Liver (tissue), 9 donors: ENCODE measurements around the gene CASP3. TPM values are rescaled to one million over a fixed set of nuclear protein-coding genes. Genes with fewer than 3 reads are reported as not detected.

ENCODE experiments used
- DNase-seq: peaks from one replicate; pipeline ENCODE4 v3.0.0-alpha.2; 2017; ENCODE audit warnings: low spot score
- H3K27ac ChIP-seq, 2 donors: one replicate each; pipeline ENCODE4 v1.7.0; 2013; ENCODE audit warnings: inconsistent platforms in 2 of 2, low read length in 2 of 2, control low read depth in 1 of 2, low read depth in 1 of 2, mild to moderate bottlenecking in 1 of 2
- H3K27me3 ChIP-seq, 4 donors: one replicate each; pipeline versions ENCODE4 v1.6.1 to v1.7.0; 2013; ENCODE audit warnings: low read length in 3 of 4, inconsistent platforms in 1 of 4, mild to moderate bottlenecking in 1 of 4, moderate library complexity in 1 of 4; ENCODE audit not compliant: control insufficient read depth in 4 of 4, insufficient read depth in 4 of 4
- H3K36me3 ChIP-seq, 4 donors: one replicate each; pipeline versions ENCODE4 v1.6.1 to v1.7.0; 2013; ENCODE audit warnings: low read length in 3 of 4, mild to moderate bottlenecking in 3 of 4, low read depth in 1 of 4, moderate library complexity in 1 of 4; ENCODE audit not compliant: control insufficient read depth in 4 of 4, insufficient read depth in 3 of 4
- H3K4me1 ChIP-seq, 4 donors: one replicate each; pipeline versions ENCODE4 v1.6.1 to v1.7.0; 2013; ENCODE audit warnings: low read length in 3 of 4, mild to moderate bottlenecking in 3 of 4, moderate library complexity in 1 of 4; ENCODE audit not compliant: control insufficient read depth in 4 of 4, insufficient read depth in 4 of 4
- H3K4me3 ChIP-seq, 3 donors: one replicate each; pipeline versions ENCODE4 v1.6.1 to v1.7.0; 2013; ENCODE audit warnings: low read length in 3 of 3, control low read depth in 1 of 3, low read depth in 1 of 3, mild to moderate bottlenecking in 1 of 3
- H3K9ac ChIP-seq, 2 donors: one replicate each; pipeline ENCODE4 v1.7.0; 2013; ENCODE audit warnings: low read length in 2 of 2, mild to moderate bottlenecking in 2 of 2, moderate library complexity in 2 of 2, control low read depth in 1 of 2, low read depth in 1 of 2
- H3K9me3 ChIP-seq, 4 donors: one replicate each; pipeline versions ENCODE4 v1.6.1 to v1.7.0; 2013; ENCODE audit warnings: low read length in 3 of 4; ENCODE audit not compliant: control insufficient read depth in 4 of 4
- ATF3 ChIP-seq: IDR thresholded peaks from 2 replicates; pipeline ENCODE4 v1.6.1; 2016; ENCODE audit warnings: antibody characterized with exemption
- CTCF ChIP-seq: fragments of 150-350 bp; IDR thresholded peaks from 2 replicates; pipeline ENCODE4 v1.5.1; 2017; ENCODE audit warnings: improper control_type of control experiment, low read depth, low read length; ENCODE audit not compliant: missing input control
- EGR1 ChIP-seq, 2 donors: IDR thresholded peaks; 2 replicates each; pipeline ENCODE4 v1.6.1; 2016 to 2018; ENCODE audit warnings: antibody characterized with exemption in 2 of 2, low read depth in 2 of 2
- FOXA1 ChIP-seq: IDR thresholded peaks from 2 replicates; pipeline ENCODE4 v1.6.1; 2016; ENCODE audit warnings: antibody characterized with exemption
- FOXA2 ChIP-seq: IDR thresholded peaks from 2 replicates; pipeline ENCODE4 v1.6.1; 2016; ENCODE audit warnings: antibody characterized with exemption
- GABPA ChIP-seq, 2 donors: IDR thresholded peaks in 1 of 2; conservative IDR thresholded peaks in 1 of 2; 2 replicates each; pipeline ENCODE4 v1.6.1; 2016; ENCODE audit warnings: antibody characterized with exemption in 2 of 2, mild to moderate bottlenecking in 1 of 2, moderate library complexity in 1 of 2
- HNF4A ChIP-seq, 2 donors: conservative IDR thresholded peaks; 2 replicates each; pipeline ENCODE4 v1.6.1; 2016; ENCODE audit warnings: antibody characterized with exemption in 2 of 2, mild to moderate bottlenecking in 2 of 2
- HNF4G ChIP-seq: IDR thresholded peaks from 2 replicates; pipeline ENCODE4 v1.6.1; 2016; ENCODE audit warnings: antibody characterized with exemption
- JUND ChIP-seq, 2 donors: IDR thresholded peaks; 2 replicates each; pipeline ENCODE4 v1.6.1; 2016; ENCODE audit warnings: antibody characterized with exemption in 2 of 2
- MAX ChIP-seq: IDR thresholded peaks from 2 replicates; pipeline ENCODE4 v1.6.1; 2016; ENCODE audit warnings: antibody characterized with exemption
- NR2F2 ChIP-seq: IDR thresholded peaks from 2 replicates; pipeline ENCODE4 v1.6.1; 2016; ENCODE audit warnings: antibody characterized with exemption
- RAD21 ChIP-seq, 2 donors: IDR thresholded peaks; 2 replicates each; pipeline ENCODE4 v1.6.1; 2016; ENCODE audit warnings: antibody characterized with exemption in 2 of 2, mild to moderate bottlenecking in 2 of 2
- REST ChIP-seq: IDR thresholded peaks from 2 replicates; pipeline ENCODE4 v1.6.1; 2016; ENCODE audit warnings: antibody characterized with exemption, mild to moderate bottlenecking
- RXRA ChIP-seq, 2 donors: IDR thresholded peaks; 2 replicates each; pipeline ENCODE4 v1.6.1; 2017 to 2018; ENCODE audit warnings: antibody characterized with exemption in 2 of 2, mild to moderate bottlenecking in 1 of 2
- SP1 ChIP-seq: IDR thresholded peaks from 2 replicates; pipeline ENCODE4 v1.6.1; 2018; ENCODE audit warnings: antibody characterized with exemption, mild to moderate bottlenecking
- TAF1 ChIP-seq: conservative IDR thresholded peaks from 2 replicates; pipeline ENCODE4 v1.6.1; 2016; ENCODE audit warnings: antibody characterized with exemption, mild to moderate bottlenecking
- YY1 ChIP-seq: IDR thresholded peaks from 2 replicates; pipeline ENCODE4 v1.6.1; 2016; ENCODE audit warnings: antibody characterized with exemption, mild to moderate bottlenecking
- ZBTB33 ChIP-seq: IDR thresholded peaks from 2 replicates; pipeline ENCODE4 v1.6.1; 2016; ENCODE audit warnings: antibody characterized with exemption
- WGBS: extraction: QIAGEN DNeasy Blood & Tissue Kit; methylation state at CpG from one replicate; pipeline ENCODE4 v1.1.7; 2013; 5-methylcytosine and 5-hydroxymethylcytosine counted together
- polyA plus RNA-seq, 2 donors: library from polyadenylated mRNA; stranded (reverse) in 1 of 2; unstranded in 1 of 2; fragments of 200-250 nt in 1 of 2; fragments of >200 nt in 1 of 2; fragmentation: Nextera tagmentation in 1 of 2; extraction: Ambion mirVana in 1 of 2; gene quantifications; one replicate each; pipeline versions ENCODE4 v1.2.1 to v1.2.3, GENCODE V29; 2013 to 2015
- total RNA-seq, 2 donors: library from RNA; depleted of rRNA; stranded (reverse); fragments of >200 nt; gene quantifications; one replicate each; pipeline ENCODE4 v1.2.3, GENCODE V29; 2014
- donor health status: healthy.
- donor health status: healthy.
- donor health status: healthy.
- donor health status: healthy.
- donor health status: healthy.

Gene CASP3
- total and polyA plus RNA-seq, 4 donors = 7.8 to 30.1 (median 11.8) TPM

- Histone ChIP-seq H3K9ac (no peak overlapping the region), H3K4me1 (no peaks in the 10 kb centered on the region), H3K27me3 (no peaks in the 10 kb centered on the region), H3K36me3 (peaks cover 0 to 16% (median 8%) of the 10 kb centered on the region in 4 donors), H3K27ac (no peak overlapping the region), H3K9me3 (no peaks in the 10 kb centered on the region), H3K4me3 (no peak overlapping the region)
- TF ChIP-seq NR2F2 (no peak), RAD21 (IDR thresholded peaks at IDR 0.05) (no peak), REST (no peak), ZBTB33 (no peak), EGR1 (IDR thresholded peaks at IDR 0.05; ENCODE audit: low read depth in 2 of 2) (no peak), YY1 (no peak), HNF4A (conservative IDR thresholded peaks at IDR 0.05) (no peak), ATF3 (no peak), RXRA (IDR thresholded peaks at IDR 0.05) (no peak), SP1 (no peak), FOXA1 (no peak), CTCF (no peak), FOXA2 (no peak), MAX (no peak), TAF1 (no peak), HNF4G (no peak)
- 90% methylated on average over 4 of the region's 4 CpGs for WGBS
- DNase-seq = no peak
Measured at GRCh38 chr4:184674011-184674410, 24.8 kb upstream of the CASP3 start.

- no peak overlapping the region for H3K4me3 ChIP-seq
- no peaks in the 10 kb centered on the region for H3K9me3 ChIP-seq
- H3K4me1 ChIP-seq = no peaks in the 10 kb centered on the region
- 96% methylated on average over 6 of the region's 6 CpGs for WGBS
- H3K9ac ChIP-seq = no peak overlapping the region
- DNase-seq = no peak
- H3K27me3 ChIP-seq = no peaks in the 10 kb centered on the region
- H3K27ac ChIP-seq = no peak overlapping the region
- peaks cover 0 to 17% (median 10%) of the 10 kb centered on the region in 4 donors for H3K36me3 ChIP-seq
- no peak for TF ChIP-seq ATF3
- TF ChIP-seq REST = no peak
- TF ChIP-seq FOXA1 = no peak
- no peak for TF ChIP-seq MAX
- no peak for TF ChIP-seq GABPA (IDR thresholded peaks at IDR 0.05 in 1 of 2, conservative IDR thresholded peaks at IDR 0.05 in 1 of 2)
- no peak for TF ChIP-seq ZBTB33
- TF ChIP-seq JUND (IDR thresholded peaks at IDR 0.05) = no peak
- no peak for TF ChIP-seq EGR1 (IDR thresholded peaks at IDR 0.05; ENCODE audit: low read depth in 2 of 2)
- no peak for TF ChIP-seq YY1
- no peak for TF ChIP-seq TAF1
- TF ChIP-seq HNF4G = no peak
- TF ChIP-seq RAD21 (IDR thresholded peaks at IDR 0.05) = no peak
Measured at GRCh38 chr4:184672741-184673140, 23.5 kb upstream of the CASP3 start.
